Epithelial cell of prostate (primary cell): ENCODE data around the gene MAOB.

Source experiments
- DNase-seq: peaks from one replicate; pipeline ENCODE4 v3.0.0-alpha.2; 2011; ENCODE audit warnings: low read depth, low spot score
- H3K27ac ChIP-seq: fragments of 450-650 bp; 2 replicates; pipeline ENCODE4 v1.5.1; 2017; ENCODE audit warnings: mild to moderate bottlenecking

Gene MAOB

DNA sequence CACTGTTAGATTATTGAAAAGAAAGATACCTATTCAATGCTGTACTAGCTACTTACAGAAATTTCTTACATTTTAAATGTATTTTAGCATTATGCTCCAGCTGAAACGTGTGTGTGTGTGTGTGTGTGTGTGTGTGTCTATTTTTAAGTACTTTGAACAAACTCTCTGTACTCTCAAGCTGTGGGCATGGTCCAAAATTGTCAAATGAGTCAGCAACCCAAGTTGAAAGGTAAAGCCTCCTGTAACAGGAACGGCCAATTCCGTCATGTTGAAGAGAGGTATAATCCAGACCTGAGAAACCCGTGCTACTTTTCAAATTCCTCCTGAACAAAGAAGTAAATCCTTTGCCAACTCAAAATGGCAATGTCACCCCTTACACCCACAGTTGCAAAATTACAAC is 20.5 kb downstream of the MAOB start:
- DNase-seq, result no peak
- no peak overlapping the region for H3K27ac ChIP-seq

DNA sequence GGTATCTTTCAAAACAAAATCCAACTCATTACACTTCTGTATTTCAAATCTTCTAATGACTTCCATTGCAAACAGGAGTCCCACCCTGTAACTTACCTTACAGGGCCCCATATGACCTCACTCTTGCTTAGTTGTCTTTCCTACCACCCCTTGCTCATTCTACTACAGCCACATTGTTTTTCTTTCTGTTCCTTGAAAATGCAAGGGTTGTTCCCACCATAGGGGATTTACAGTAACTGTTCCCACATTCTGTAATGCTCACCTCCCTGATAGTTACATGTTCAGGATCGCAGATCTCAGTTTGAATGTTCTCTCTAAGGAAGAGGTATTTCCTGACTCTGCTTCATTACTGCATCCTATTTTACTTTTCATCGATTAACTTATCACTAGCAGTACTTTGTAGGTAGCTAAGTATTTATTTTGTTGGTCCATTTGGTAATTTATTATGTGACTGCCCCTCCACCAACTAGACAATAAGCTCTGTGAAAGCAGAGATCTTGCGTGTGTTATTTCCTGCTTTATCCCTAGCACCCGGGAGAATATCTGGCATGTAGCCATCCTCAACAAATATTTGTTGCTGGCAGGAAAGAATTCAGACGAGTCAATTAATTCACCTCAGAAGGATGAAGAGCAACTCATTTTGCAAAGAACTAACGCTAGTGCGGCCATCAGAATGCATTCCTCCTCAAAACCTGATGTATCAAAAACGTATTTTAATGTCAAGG is 21.4 kb downstream of the MAOB start:
- no peak for DNase-seq
- H3K27ac ChIP-seq, result no peak overlapping the region

DNA sequence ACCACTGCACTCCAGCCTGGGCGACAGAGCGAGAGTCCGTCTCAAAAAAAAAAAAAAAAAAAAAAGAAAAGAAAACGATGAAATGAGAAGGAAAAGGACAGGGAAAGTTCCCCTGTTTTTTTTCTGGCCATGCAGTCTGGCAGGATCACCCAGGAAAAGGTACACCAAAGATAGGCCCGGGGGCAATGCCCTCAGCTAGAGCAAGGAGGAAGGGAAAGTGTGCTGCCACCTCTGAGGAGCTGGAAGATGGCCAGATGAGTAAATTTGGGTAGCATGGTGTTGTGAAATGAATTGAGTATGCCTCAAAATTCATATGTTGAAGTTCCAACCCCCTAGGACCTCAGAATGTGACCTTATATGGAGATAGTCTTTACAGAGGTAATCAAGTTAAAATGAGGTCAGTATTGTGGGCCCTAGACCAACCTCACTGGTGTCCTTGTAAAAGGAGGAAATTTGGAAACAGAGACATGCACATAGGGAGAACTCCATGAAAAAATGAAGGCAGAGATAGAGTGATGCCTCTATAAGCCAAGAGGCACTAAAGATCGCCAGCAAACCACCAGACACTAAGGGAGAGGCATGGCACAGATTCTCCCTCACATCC is 28.9 kb downstream of the MAOB start:
- DNase-seq, result no peak
- no peak overlapping the region for H3K27ac ChIP-seq

DNA sequence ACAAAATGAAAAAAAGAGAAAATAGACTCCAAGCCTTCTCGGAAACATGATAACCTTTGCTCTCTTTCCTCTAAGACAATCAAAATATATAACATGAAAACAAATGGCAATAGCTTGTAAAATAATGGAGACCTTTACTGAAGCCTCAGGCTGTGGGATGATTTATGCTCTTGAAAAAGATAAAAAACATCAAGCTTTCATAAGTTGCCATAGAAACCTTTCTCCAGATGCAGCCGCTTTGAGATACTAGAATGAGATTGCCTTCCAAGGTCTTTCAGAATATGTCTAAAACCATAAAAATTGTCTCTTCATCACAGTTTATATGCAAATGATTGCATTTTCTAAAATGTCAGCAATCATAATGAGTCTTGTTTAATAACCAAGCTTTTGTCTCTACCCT is 31.6 kb downstream of the MAOB start:
- no peak for DNase-seq
- H3K27ac ChIP-seq, result no peak overlapping the region

DNA sequence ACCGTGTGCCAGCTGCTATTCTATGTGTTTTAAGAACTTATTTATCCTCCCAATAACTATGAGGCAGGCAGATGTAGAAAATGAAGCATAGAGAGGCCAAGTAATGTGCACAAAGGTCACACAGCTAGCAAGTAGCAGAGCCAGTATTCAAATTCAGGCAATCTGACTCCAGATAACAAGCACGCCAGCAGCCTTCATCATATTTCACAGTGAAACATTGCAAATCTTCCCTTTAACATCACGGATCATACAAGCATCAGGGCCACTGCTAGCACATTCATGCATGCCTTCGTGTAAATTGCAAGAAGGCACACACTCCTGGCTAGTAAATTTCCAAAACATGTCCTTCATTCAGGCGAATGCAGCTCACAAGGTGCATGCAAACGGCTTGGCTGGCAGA is 33.1 kb downstream of the MAOB start:
- no peak for DNase-seq
- no peak overlapping the region for H3K27ac ChIP-seq

DNA sequence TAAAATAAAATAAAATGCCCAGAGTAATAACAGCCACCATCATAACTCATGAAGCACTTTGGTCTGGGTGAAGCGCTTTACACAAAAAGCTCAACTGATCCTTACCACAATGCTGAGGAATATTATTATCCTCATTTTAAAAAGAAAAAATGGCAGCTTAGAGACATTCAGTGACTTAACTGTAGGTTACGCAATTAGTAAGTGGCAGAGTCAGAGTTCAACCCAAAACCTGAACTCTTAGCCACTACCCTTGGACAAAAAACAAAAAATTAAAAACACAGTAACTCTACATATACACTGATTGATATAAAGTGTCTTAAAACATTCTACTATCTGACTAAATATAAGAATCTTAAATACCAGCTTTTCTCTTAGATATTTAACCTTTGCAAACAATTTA is 34.9 kb downstream of the MAOB start:
- no peak overlapping the region for H3K27ac ChIP-seq
- DNase-seq, result no peak

DNA sequence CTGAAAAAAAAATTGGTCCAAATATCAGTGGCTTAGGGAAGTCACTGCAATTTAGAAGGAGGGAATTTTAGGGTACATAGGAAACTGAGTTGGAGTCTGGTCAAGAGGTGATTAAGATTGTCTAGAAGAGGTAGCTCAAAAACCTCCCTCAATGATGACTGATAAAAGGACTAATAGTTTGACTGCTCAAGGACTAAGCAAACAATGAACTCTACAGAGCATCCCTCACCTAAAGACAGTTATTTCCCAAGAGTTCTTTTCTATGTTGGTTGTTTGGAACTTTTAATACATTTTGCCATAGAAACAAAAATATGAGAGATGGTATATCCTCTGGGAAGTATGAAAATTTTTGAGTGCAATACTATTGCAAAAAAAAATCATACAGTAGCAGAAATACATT is 35.7 kb downstream of the MAOB start:
- DNase-seq, result no peak
- H3K27ac ChIP-seq, result no peak overlapping the region

DNA sequence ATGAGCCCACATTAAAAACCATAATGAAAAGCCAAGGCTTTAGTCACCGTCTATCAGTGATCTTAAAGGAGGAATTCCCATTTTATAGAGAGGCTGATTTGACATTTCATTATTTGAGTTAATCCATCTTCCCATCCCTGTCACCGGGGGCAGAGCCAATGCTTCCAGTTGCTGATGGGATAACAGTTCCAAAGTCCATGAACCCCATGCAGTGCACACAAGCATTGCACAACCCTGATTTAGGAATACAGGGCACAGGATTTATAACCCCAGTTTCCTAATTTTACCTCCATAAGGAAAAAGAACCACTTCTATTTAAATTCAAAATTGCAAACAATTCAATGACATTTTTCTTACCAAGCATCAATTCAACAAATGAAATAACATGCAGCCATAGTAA is 36.5 kb downstream of the MAOB start:
- no peak for DNase-seq
- H3K27ac ChIP-seq, result no peak overlapping the region

DNA sequence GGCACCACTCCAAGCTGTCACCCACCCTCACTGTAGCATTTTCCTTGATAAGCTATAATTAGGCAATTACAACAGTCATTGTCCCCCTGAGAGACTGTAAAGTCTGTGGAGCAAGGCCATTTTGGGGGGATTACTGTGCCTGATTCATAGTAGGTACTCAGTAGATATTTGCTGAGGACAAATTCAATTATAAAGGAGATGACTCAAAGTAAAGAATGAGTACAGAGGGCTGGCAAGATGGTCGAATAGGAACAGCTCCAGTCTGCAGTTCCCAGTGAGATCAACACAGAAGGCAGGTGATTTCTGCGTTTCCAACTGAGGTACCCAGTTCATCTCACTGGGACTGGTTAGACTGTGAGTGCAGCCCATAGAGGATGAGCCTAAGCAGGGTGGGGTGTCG is 42.0 kb downstream of the MAOB start:
- H3K27ac ChIP-seq, result no peak overlapping the region
- no peak for DNase-seq

DNA sequence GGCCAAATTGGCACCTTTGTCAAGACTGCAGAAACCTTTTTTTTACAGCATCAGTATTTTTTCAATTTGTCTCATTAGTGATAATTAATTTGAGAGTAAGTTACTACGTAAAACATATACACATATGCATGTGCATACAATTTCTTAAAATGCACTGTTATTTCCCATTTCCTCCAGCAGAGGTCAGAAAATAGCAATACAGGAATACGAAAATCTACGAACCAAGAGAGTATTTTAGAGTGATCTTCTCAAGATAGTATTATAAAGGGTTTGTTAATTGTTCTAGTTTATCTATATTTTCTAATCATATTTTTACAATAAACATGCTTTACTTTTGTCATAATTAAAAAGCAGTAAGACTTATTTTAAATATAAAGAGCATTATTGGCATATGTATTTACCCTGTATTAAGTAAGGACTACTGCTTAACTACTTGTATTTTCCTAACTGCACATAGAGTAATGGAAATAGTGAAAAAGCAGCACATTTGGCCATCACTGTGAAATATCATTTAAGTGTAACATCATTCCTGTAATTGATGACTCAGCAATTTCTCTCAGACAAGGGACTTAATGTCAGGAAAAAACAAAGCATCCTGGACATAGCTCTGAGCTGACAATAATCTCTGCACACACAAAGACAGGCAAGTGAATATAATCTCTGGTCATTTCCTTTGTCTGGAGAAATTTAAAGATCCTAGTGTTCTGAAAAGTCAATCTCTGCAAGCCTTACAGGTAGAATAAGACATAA is 45.6 kb downstream of the MAOB start:
- no peak for DNase-seq

DNA sequence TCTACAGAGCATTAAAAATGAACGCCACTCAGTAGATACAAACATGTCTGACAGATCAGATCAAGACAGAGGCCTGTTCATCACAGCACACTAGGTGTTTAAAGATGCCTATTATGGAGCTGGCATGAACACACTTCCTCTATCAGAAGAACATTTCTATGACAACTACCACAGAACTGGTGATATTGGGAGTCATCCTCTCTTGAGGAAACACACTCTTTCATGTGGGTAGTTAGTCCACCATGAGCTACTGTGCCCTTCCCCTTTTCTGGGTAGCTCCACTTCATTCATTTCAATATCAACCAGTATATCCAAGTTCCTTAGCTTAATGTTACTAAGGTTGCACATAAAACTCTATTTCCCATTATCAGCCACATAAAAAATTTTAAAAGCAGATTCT is 46.7 kb downstream of the MAOB start:
- no peak for DNase-seq
- H3K27ac ChIP-seq, result no peak overlapping the region

More for the DNA sequence above, 45.6 kb downstream of the MAOB start:
- H3K27ac ChIP-seq, result no peak overlapping the region

DNA sequence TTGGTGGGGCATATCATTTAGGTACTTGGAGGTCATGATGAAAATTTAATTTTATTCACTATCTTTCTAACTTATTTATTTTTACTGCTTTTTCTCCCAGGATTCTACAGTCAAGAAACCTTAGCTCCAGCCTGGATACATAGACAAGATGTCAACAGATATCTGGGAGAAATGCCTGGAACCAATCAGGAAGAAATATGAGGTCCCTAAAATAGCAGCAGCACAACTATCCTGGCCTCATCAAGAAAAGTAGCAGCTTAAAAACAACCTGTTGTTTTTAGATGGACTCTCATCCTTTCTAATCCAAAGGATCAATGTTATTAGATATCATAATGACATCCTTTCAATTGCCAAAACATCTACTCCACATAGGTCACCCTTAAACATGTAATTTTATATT is 54.5 kb downstream of the MAOB start:
- no peak for DNase-seq
- H3K27ac ChIP-seq, result no peak overlapping the region

DNA sequence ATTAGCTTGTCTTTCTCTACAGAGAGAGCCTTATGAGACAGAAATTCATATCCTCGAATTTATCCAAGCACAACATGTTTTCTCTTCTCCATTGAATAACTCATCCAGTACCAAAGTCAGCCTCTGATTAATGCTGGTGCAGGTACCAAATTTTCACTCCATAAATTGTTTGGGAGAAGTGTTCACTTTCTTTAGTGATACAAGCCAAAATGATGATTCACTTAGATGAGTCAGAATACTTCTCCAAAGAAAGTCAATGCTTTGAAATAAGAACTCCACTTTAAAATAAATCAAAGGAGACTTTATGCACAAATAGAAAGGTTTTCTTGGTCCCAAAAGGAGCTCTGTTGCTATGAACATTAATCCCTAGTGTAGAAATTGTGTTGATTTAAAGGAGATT is 60.2 kb downstream of the MAOB start:
- no peak overlapping the region for H3K27ac ChIP-seq
- no peak for DNase-seq

DNA sequence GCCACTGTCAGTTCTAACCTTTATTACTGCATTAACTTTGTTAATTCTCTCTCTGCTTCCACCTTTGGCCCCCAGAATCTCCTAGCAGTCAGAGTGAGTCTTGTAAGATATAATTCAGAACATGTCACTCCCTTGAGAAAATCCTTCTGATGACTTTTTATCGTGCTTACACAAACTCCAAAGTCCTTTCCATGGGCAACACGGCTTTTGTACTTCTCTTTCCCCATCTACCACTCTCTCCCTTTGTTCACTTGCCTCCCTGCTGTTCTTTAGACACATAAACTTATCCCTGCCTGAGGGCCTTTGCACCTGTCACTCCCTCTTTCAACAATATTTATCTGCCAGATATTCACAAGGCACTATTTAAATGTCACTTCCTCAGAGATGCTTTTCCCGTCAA is 64.8 kb downstream of the MAOB start:
- no peak overlapping the region for H3K27ac ChIP-seq
- no peak for DNase-seq

DNA sequence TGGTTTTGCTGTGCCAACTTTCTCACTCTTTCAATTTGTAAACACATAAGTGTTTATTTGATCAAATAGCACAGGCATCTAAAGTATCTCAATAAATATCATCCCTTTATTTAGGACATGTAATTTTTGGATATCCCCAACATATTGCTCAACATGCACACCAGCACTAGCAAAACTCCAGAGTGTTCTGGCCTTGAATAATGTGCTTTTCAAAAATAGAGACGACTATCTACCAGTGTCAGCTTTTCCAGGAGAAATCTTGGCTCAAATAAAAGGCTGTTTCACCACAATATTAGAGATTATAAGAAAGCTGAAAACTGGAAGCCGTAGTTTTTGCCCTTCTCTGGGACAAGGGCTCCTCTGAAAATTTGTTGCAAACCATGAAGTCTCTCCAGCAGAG is 67.0 kb downstream of the MAOB start:
- H3K27ac ChIP-seq, result no peak overlapping the region
- DNase-seq, result no peak

DNA sequence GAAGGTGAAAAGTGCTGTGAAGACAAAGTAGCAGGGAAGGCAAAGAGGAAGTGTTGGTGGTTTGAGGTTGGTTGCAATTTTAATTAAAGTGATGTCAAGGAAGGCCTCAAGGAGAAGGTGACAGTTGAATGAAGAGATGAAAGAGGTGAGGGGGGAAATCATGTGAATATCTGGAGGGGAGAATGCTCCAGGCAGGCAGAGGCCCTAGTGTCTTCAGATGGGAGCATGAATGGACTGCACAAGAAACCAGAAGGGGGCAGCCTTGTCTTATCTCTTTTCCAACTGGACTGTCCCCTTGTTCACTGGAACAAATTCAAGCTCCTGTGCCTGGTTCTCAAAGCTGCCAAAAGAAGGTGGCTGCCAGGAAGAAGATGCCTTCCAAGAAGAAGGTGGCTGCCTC is 68.4 kb downstream of the MAOB start:
- no peak for DNase-seq
- no peak overlapping the region for H3K27ac ChIP-seq

DNA sequence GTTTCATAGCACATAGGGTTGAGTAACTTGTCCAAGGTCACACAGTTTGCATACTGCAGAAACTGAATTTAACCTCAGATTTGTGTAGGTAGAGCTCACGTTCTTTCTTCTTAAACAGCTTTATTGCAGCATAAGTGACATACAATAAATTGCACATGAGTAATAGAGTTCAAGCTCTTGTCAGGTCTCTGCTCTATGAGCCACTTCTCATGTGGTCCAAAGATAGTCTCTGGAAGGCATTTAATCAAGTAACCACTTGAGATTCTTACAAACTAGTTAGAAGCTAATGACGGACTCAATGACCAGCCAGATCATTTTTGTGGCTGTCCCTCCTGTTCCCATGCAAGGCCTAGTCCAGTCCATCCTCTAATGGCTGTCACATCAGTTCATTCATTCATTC is 68.9 kb downstream of the MAOB start:
- DNase-seq, result no peak
- H3K27ac ChIP-seq, result no peak overlapping the region

DNA sequence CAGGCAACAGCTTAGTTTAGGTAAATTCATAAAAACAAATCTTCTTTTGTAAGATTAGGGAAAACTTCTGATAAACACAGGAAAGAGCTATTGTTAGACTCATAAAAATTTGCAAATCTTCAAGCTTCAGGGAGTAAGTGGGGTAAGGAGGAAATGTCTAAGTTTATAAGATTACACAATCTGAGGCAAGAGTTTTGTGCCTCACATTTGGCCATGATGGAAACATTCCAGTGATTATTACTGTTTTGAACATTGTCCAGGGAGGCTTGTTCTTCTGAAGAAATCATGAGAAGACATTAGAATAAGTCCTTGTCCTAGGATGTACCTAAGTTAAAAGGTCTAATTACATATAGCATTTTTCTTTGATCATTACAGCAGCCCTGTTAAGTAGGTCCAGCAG is 72.8 kb downstream of the MAOB start:
- no peak overlapping the region for H3K27ac ChIP-seq
- no peak for DNase-seq

DNA sequence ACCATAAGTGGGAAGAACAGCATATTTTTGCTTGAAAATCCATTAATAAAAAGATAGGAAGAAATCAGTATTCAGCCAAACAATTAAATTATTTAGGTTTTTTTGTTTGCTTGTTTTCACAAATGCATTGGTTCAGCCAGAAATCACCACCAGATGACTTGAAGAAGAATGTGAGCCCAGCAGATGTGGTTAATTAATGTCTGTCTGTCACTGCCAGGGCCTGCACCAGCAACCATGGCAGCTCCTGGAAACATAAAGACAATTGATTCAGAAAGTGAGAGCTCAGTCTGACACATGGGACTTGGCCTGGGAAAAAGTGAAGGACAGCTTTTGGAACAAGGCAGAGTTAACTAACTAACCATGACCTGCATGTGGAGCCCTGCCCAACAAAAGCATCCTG is 74.0 kb downstream of the MAOB start:
- DNase-seq, result no peak
- H3K27ac ChIP-seq, result no peak overlapping the region

DNA sequence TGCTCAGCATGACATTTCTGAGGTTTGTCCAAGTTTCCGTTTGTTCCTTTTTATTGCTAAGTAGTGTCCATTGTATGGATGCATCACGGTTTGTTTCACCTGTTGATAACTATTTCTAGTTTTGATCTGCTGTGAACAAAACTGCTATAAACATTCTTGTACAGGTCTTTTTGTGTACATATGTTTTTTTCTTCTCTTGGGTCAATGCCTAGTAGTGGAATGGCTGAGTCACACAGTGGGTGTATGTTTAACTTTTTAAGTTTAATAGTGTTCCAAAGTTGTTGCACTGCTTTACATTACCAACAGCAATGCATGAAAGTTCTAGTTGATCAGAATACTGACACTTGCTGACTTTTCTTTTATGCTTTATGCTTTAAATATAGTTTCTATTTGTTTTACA is 76.7 kb downstream of the MAOB start:
- DNase-seq, result no peak
- H3K27ac ChIP-seq, result no peak overlapping the region

DNA sequence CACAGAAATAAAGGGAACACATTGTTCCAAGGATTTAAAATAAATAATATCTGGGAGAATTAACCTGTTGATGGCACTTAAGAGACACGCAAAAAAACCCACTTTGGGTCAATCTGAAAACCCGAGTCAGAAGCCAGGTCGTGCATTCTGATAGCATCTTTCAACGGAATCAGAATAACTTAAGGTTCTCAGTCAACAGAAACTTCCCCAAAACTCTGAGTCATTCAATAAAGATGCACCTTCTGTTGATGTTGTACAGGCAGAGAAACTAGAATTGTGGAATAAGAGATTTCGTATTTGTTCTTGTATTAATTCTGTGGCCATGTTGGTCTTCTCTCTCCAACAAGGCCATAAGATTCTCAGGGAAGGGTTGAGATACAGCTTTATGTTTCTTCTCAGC is 78.2 kb downstream of the MAOB start:
- no peak overlapping the region for H3K27ac ChIP-seq
- DNase-seq, result no peak
